GM12801 (cell line): Measurements from ENCODE around the gene RPTOR.

Experiments used
- TF ChIP-seq, protein P1 (sequence below): IDR thresholded peaks from one replicate; pipeline ENCODE4 v1.5.1; 2011; ENCODE audit warnings: control low read depth; ENCODE audit not compliant: insufficient read length; ENCODE audit errors: extremely low read depth

The RPTOR gene

DNA sequence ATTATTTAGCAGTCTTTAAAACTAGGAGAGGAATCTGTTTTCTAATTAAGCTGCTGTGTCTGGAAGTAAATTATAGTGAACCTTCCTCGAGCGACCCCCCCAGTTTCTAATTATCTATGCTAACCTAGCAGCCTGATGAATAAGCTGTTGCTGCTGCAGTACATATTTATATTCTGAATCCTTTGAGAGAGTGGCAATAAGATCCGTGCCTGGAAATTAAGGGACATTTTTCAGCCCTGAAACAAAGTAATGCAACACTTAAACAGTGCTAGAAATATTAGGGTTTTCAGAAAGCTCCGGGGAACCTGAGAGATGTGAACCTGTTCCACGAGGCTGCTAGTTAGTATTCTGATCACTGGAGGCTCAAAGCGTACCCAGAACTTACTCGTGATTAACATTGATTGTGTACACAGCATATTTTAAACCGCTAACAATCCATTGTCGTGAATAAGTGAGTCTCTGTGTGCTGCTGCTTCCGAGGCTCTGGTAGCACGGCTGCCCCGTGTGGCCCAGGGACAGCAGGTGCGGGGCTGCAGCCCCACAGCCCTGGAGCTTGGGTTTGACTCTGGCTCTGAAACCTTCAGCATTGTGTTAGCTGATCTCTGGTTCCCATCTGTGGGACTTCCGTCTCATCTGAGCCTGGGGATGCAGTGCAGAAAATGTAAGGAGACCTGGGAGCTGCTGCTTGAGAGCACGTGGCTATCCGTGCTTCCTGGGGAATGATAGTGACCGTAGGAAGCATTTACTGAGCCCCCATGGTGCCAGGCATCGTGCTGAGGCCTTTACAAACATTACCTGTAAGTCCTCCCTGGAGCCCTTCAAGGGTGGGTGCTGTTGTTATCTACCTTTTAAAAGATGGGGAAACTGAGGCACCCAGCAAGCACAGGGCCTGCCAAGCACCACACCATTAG lies 256.1 kb downstream of the RPTOR start:
- TF ChIP-seq, protein P1, sequence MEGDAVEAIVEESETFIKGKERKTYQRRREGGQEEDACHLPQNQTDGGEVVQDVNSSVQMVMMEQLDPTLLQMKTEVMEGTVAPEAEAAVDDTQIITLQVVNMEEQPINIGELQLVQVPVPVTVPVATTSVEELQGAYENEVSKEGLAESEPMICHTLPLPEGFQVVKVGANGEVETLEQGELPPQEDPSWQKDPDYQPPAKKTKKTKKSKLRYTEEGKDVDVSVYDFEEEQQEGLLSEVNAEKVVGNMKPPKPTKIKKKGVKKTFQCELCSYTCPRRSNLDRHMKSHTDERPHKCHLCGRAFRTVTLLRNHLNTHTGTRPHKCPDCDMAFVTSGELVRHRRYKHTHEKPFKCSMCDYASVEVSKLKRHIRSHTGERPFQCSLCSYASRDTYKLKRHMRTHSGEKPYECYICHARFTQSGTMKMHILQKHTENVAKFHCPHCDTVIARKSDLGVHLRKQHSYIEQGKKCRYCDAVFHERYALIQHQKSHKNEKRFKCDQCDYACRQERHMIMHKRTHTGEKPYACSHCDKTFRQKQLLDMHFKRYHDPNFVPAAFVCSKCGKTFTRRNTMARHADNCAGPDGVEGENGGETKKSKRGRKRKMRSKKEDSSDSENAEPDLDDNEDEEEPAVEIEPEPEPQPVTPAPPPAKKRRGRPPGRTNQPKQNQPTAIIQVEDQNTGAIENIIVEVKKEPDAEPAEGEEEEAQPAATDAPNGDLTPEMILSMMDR, result no peak

DNA sequence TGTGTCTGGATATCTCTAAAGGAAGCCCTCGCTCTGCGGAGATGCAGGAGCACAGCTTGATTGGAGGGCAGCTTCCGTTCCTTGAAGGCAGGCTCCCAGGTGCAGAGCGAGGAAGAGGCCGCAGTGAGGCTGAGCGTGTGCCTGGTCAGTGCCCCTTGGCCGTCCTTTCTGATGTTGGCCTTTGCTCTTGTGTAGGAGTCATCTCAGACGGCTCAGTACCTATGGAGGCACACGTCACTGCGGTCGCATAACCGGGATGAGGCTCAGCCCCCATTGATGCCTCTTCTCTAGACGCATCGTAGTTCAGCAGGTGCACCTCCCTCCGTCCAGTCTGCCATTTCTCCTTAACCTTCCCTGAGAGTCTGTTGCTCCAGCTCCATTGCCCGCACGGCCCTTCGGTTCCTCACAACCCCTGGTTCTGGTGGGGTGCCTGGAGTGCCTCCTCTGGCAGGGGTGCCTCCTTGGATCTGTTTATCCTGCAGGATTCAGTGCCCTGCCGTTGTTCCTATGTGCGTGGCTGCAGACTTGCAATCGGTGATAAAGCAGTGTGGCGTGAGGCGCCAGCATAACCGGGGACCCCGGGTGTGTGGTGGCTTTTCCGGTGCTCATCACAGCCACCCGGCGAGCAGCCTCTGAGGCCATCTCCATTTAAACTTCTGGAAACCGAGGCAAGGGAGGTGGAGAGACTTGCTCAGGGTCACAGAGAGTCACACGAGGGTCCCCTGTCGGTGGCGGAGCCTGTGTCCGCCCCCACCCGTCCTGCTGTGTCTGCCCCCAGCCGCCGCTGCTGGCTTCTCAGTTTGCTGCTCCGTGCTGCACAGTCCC lies 258.2 kb downstream of the RPTOR start:
- TF ChIP-seq, protein P1, result no peak

DNA sequence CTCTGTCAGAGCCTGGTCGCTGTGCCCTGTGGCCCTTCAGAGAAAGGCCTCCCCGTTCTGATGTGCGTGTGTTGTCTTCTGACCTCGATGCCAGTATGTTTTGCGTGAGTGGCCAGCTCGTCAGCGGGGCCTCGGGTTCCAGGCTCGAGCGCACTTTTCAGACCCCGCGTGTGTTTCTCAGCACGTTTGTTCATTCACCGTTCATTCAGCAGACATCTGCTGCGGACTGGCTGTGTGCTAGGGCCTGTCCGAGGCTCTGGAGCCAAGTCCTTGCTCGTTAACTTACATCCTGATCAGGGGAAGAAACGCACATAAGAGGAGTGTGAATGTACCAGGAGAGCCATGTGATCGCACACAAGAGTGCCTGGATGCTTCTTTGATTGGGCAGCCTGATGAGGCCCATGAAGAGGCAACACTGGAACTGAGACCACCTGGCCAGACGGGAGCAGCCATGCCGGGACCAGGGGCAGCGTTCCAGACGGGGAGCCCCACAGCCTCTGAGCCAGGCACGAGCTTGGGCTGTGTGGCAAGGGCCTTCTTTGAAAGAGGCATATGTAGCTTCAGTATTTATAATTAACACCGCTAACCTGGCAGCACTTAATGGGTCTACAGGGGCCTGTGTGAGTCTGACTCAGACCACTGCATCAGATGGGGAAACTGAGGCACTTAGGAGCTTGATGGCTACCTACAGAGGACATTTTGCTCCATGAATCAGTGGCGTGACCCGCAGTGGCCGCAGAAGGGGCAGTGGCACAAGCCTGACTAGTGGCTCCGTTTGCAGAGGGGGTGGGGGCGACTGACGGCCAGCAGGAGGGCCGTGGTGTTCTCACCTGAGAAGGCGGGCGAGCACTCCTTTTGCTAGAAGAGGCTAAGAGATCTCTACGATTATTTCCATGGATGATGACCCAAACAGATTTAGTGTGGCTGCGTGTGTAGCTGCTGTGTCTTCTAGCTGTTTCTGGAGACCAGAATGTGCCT lies 259.1 kb downstream of the RPTOR start:
- TF ChIP-seq, protein P1, result no peak

DNA sequence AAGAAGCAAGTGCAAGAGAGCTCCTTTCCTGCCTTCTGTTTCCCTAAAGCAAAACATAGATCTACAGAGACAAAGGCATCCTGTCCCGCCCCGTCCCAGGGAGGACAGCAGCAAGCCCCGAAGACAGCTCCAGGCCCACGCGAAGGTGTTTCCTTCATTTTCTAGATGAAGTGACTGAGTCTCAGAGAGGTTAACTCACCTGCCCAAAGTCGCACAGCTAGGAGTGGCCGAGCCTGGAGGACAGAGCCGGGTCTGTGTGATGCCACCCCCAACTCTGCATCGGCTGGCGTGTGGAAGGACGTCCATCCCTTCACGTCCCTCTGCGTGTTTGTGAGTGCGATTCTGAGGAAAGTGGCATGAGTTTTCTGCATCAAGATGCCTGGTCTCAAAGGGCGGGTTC lies 259.8 kb downstream of the RPTOR start:
- TF ChIP-seq, protein P1, result no peak

DNA sequence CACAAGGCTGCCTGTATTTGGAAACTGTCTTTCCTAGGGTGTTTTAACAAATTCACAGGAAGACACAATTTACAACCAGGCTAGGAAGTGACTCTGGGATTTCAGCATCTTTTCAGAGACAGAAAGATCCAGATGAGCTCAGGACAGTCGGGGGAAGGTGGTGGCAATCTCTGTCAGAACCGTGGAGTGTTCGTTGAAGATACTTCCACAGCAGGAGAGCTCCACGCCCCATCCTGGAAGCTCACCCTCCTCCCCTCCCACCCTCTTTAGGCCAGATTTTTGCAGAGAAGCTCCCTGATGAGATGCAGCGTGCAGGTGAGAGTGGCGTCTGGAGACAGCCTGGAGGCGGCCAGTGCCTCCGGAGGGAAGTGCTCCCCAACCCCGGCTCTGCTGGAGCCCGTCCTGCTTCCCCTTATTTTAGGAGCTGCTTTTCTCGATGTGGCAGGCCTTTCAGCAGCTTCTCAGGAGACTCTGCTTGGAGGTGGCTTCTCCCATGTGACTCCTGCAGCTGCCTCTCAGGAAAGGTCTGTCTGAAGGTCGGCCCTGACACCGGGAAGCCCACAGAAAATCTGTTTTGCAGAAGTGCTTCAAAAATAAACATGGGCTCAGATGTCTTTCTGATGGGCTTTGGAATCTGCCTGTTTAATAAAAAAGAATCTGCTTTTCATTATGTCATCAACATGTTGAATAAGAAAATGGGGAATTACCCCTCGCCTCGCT lies 260.6 kb downstream of the RPTOR start:
- TF ChIP-seq, protein P1, result no peak

DNA sequence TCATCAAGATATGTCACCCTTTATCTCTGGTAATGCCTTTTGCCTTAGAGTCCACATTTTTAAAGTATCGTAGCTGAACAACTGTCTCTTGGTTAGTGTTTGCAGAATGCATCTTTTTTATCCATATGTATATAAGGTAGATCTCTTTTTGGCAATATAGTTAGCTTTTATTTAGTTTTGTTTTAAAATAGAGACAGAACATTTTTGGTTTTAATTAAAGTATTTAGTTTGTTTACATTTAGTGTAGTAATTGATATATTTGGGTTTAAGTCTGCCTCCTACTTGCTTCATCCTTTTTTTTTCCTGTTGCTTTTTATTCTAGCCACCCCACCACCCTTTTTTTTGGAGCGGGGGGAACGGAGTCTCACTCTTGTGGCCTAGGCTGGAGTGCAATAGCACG lies 262.4 kb downstream of the RPTOR start:
- TF ChIP-seq, protein P1, result no peak
